ENCODE data around the gene FGG.
"Not testable (repeated sequence)": the region's sequence is repeated elsewhere in the genome, so short reads cannot be mapped to it uniquely, and the experiment has no call there.

The FGG gene

DNA sequence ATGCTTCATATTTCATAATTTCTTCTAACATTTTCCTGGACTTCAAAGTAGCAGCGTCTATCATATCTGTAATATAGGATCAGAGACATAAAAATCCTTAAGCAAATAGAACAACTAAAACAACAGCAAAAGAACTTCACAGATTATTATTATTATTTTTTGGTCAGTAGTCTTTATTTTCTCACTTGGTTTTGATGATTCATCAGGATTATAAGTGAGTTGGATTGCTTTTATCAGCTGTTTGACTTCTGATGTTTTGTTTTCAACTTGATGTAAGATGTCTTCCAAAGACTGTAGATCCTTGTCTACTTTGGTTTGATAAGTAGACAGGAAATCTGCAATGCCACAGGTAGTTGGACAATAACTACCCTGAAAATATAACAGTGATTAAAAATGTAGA, 623 bp downstream of the FGG start:
- no peak for DNase-seq (ENCODE audit: low spot score)

DNA sequence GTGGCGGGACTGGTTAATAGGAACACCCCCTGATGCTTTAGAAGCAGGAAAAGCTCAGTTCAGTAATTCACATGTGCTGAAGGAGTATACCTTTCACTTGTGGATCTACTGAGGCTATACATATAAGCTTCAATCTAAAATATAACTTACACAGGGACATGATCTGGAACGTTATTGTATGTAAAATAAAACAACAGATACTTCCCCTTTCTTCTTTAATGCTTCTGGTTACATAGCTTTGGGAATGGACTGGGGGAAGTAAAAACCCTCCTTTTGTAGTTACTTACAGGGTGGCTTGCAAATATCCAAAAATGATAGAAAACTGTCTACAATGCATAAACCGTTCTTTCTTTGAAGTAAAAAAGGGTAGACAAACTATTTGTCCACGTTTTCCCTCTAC, 1.9 kb downstream of the FGG start:
- no peak for DNase-seq (ENCODE audit: low spot score)

DNA sequence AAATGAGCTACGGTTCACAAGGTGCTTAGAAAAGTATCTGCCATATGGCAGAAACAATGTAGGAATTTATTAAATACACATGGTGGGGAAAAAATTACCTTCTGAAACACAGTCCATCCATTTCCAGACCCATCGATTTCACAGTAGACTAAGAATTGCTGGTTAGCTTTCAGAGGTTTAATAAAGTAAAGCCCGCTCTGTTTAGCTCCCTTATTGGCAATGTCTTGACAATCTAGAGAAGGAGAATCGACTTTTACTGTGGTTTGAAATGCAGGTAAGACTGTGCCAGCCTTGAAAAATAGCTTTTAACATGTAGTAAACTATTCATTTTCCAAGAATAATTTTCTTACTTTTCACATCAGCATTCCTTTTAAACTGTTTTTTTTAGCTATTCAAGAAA, 2.9 kb downstream of the FGG start:
- no peak for DNase-seq (ENCODE audit: low spot score)

GRCh38 chr4:154608361-154609252, 3.8 kb downstream of the FGG start:
- DNase-seq (ENCODE audit: low spot score), result no peak

- no peak for DNase-seq (ENCODE audit: low spot score)
These were observed 5.4 kb downstream of the FGG start for GRCh38 chr4:154606728-154607723.

- no peak for DNase-seq (ENCODE audit: low spot score)
These were observed 7.7 kb downstream of the FGG start for GRCh38 chr4:154604696-154605200.

- DNase-seq (ENCODE audit: low spot score), result no peak
These were observed 9.2 kb downstream of the FGG start for GRCh38 chr4:154603033-154603943.

GRCh38 chr4:154602404-154603020, 9.9 kb downstream of the FGG start:
- DNase-seq (ENCODE audit: low spot score), result no peak

DNA sequence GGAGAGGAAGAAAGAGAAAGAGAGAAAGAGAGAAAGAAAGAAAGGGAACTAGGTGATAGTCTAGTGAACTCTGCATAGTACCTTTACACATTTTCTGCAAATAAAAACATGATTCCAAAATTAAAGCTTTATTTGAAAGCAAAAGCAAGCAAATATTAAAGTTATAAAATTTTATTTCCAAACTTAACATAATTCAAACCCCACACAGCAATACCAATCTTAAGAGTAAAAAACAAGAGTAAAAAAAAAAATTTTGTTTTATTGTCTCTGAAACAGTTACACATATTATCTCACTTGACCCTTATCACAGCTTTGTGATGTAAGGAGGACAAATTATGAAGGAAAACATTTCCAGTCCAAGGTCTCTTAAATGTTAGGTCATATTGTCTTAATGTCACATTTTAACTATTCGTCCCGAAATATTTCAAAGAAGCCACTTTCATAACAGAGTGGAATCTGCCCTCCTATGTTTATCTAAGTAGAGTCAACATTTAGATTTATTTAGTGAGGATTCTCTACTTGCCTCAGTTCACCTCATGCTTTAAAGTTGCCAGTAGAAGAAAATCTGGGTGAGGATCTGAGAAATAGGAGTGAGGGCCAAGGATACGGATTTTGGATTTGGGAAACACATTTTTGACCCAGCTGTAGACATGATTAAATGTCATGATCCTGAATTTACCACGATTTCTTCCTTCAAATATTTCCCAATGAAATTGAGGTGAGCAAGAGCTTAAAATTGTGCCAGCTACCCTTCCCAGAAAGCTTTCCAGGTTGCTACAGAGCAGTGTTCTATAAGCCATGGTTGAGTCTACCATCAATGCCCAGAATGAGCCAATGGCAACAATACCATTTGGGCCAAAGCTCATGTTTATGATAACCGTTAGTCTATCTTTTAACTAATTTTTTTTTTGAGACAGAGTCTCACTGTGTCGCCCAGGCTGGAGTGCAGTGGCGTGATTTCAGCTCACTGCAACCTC, 14.4 kb downstream of the FGG start:
- DNase-seq (ENCODE audit: low spot score), result no peak

DNA sequence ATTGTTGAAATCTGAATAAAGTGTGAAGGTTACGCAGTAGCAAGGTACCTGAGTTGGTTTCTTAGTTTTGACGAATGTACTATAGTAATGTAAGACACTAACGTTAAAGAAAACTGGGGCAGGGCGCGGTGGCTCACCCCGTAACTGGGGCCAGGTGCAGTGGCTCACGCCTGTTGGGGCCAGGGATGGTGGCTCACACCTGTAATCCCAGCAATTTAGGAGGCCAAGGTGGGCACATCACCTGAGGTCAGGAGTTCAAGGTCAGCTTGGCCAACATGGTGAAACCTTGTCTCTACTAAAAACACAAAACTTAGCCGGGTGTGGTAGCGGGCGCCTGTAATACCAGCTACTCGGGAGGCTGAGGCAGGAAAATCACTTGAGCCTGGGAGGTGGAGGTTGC, 15.2 kb downstream of the FGG start:
- DNase-seq (ENCODE audit: low spot score), result not testable (repeated sequence)

DNA sequence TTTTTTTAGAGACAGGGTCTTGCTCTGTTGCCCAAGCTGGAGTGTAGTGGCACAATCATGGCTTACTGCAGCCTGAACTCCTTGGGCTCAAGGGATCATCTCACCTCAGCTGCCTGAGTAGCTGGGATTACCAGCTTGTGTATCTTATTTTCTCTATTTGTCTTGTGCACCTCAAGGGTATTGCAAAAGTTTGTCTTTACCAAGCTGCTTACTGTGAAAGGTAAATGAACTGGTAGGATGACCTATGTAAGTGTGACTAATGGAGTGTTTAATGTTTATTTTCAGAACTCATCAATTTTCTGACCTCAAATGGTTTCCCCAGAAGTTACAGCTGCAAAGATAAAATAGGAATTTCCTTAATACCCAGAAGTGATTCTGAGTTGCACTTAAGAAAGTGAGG, 16.6 kb downstream of the FGG start:
- no peak for DNase-seq (ENCODE audit: low spot score)

DNA sequence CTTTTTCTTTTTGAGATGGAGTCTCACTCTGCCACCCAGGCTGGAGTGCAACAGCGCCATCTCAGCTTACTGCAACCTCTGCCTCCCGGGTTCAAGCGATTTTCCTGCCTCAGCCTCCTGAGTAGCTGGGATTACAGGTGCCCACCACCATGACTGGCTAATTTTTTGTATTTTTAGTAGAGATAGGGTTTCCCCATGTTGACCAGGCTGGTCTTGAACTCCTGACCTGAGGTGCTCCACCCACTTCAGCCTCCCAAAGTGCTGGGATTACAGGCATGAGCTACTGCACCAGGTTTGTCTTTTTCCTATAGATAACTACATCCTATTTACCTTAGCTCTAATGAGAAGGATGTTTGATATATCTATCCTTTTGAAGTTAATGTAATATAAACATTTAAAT, 18.1 kb downstream of the FGG start:
- not testable (repeated sequence) for DNase-seq (ENCODE audit: low spot score)

DNA sequence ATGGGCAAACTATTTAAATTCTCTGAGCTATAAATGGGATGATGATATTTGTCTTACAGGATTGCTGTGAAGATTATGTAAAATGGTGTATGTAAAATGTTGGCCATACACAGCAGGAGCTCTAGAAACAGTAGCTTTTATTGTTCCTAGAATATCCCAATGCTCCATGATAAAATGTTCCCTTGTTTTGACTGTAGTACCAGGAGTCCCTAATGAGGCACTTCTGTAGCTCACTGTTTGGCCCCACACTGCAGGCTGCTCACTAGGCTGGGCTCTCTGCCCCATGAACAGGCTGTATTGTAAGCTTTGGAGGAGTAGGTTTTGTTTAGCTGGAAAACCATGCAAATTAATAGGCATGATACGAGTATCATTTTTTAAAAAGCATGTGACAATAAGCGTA, 18.6 kb downstream of the FGG start:
- peak; percentile 94 for DNase-seq (ENCODE audit: low spot score)

DNA sequence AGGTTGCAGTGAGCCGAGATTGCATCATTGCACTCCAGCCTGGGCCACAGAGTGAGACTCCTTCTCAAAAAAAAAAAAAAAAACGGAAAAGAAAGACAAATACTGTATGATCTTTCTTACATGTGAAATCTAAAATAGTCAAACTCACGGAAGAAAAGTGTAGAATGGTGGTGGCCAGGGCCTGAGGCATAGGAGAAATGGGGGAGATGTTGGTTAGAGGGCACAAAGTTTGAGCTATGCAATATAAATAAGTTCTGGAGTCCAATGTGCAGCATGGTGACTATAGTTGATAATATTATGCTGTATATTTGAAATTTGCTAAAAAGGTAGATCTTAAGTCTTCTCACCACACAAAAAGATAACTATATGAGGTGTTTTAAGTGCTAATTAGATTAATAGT, 20.6 kb downstream of the FGG start:
- DNase-seq (ENCODE audit: low spot score), result no peak

- DNase-seq (ENCODE audit: low spot score), result no peak
These were observed 22.0 kb downstream of the FGG start, which contains the start of gene FGA for GRCh38 chr4:154590329-154591006. TSS of gene FGA (minus strand) at chr4:154590742. CDS start at chr4:154590687, 55 bp downstream.

DNA sequence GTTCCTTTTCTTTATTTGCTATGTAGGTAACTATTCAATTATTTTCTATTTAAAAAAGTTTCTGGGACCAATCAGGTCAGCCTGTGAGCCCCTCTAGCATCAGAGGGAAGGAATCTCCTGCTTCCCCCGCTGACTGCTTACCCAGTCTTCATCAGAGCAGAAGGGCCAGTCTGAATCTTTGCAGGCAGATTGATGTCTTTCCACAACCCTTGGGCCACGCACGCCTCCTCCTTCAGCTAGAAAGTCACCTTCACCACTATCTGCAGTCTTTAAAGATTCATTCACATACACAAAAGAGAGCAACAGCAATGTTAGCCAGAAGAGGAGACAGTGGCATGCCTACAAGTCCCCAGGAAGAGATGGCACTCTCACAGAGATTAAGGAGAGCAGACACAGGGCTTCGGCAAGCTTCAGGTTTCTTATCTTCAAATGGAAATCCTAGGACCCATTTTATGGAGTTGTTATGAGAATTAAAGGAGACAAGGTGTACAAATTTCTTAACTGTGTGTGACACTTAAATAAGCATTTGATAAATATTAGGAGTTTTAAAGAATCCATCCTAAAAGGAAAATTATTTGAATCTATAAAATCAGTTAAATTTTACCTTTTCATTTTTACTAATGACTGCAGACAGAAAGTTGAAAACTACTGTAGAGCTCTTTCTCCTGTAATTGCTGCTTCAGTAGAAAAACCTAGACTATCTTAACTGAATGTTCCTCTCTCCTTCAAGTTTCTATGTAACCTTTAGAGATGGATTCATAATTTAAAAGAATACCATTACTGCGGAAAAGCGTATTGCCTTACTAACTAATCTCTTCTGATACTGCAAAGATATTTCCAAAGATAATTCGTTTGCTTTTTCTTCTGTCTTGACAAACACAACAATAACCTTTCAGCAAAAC, 22.9 kb downstream of the FGG start:
- DNase-seq (ENCODE audit: low spot score), result no peak

DNA sequence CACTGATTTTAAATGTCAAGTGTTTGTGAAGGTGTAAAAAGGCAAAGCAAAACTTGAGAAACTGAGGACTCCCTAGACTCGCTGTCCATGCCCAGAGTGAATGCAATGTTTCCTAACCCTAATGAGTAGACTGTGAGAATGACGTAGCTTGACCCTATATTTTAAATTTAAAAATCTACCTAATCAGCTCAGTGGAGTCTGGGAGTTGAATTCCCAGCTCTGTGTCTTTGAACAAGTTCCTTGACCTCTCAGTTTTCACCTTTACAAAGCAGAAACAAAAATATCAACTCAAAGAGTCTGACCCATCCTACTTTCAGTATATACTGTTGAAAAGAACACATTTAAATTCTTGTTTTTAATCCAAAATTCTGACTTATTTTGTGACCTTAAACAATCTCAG, 24.3 kb downstream of the FGG start:
- DNase-seq (ENCODE audit: low spot score), result no peak
